Measurements from ENCODE around the gene GRIN3A.
"Not testable (repeated sequence)": the region's sequence is repeated elsewhere in the genome, so short reads cannot be mapped to it uniquely, and the experiment has no call there.

Gene GRIN3A

GRCh38 chr9:101629636-101630035, 108.8 kb downstream of the GRIN3A start:
- no peak for DNase-seq

- no peak for DNase-seq
Measured at GRCh38 chr9:101628173-101628572, 110.3 kb downstream of the GRIN3A start.

- no peak for DNase-seq
Measured at GRCh38 chr9:101626295-101626694, 112.2 kb downstream of the GRIN3A start.

- DNase-seq, result no peak
Measured at GRCh38 chr9:101625876-101626275, 112.6 kb downstream of the GRIN3A start.

- DNase-seq, result no peak
Measured at GRCh38 chr9:101620452-101620851, 118.0 kb downstream of the GRIN3A start.

- no peak for DNase-seq
Measured at GRCh38 chr9:101618698-101619097, 119.7 kb downstream of the GRIN3A start.

GRCh38 chr9:101605547-101605946, 132.9 kb downstream of the GRIN3A start:
- DNase-seq, result no peak

GRCh38 chr9:101604296-101604695, 134.2 kb downstream of the GRIN3A start:
- DNase-seq, result no peak

GRCh38 chr9:101601904-101602765, 136.3 kb downstream of the GRIN3A start:
- peak; percentile 54 for DNase-seq

GRCh38 chr9:101594796-101595195, 143.7 kb downstream of the GRIN3A start, which contains the start of gene PPP3R2:
PPP3R2 (minus strand) TSS chr9:101594969; CDS start chr9:101594921, 48 bp downstream.
- no peak for DNase-seq

GRCh38 chr9:101593345-101593744, 145.1 kb downstream of the GRIN3A start:
- DNase-seq, result no peak

- no peak for DNase-seq
Measured at GRCh38 chr9:101592788-101593187, 145.7 kb downstream of the GRIN3A start.

- DNase-seq, result no peak
Measured at GRCh38 chr9:101591787-101592446, 146.5 kb downstream of the GRIN3A start.

- no peak for DNase-seq
Measured at GRCh38 chr9:101590901-101591300, 147.5 kb downstream of the GRIN3A start.

GRCh38 chr9:101590074-101590473, 148.4 kb downstream of the GRIN3A start:
- DNase-seq, result not testable (repeated sequence)

GRCh38 chr9:101587332-101588043, 151.0 kb downstream of the GRIN3A start:
- DNase-seq, result no peak

- no peak for DNase-seq
Measured at GRCh38 chr9:101586651-101587050, 151.8 kb downstream of the GRIN3A start.

GRCh38 chr9:101585740-101586139, 152.7 kb downstream of the GRIN3A start:
- no peak for DNase-seq

- no peak for DNase-seq
Measured at GRCh38 chr9:101582553-101582952, 155.9 kb downstream of the GRIN3A start.

GRCh38 chr9:101579711-101580545, 158.5 kb downstream of the GRIN3A start:
- no peak for DNase-seq

GRCh38 chr9:101578378-101578777, 160.1 kb downstream of the GRIN3A start:
- no peak for DNase-seq

- DNase-seq, result no peak
Measured at GRCh38 chr9:101574731-101575333, 163.6 kb downstream of the GRIN3A start.

All from NCI-H1417 treated with DMSO at 0.1 percent for 48 hours (cell line).